Measurements from ENCODE around the gene ST3GAL2. TPM values are rescaled to one million over a fixed set of nuclear protein-coding genes. Genes with fewer than 3 reads are reported as not detected.

ST3GAL2 gene
- total and polyA plus RNA-seq, 2 of the 4 experiments (the other 2 are of a cell fraction): 17.4 to 17.7 TPM

GRCh38 chr16:70391881-70392481 lies 46.9 kb downstream of the ST3GAL2 start:
- intact Hi-C loops (cut with micrococcal nuclease): no loop called here

More at GRCh38 chr16:70391881-70392481, 46.9 kb downstream of the ST3GAL2 start:
- Histone ChIP-seq H3K9ac (ENCODE audit: low read depth, low read length) (no peak overlapping the region), H3K4me1 (ENCODE audit: control insufficient read depth, insufficient read depth, low read length) (peaks cover 9% of the 10 kb centered on the region), H2BK15ac (ENCODE audit: low read depth, low read length) (peak overlapping the region; percentile 46; the same call in 1 of the 3 replicates), H3K4me3 (ENCODE audit: insufficient read depth, low read depth, low read length) (no peak overlapping the region), H3K27me3 (ENCODE audit: control insufficient read depth, insufficient read depth, low read length) (no peaks in the 10 kb centered on the region), H3K23ac (ENCODE audit: low read depth, low read length) (0 out of 2 replicates have a peak overlapping the region, but pooled peaks have one; percentile 16), H2BK20ac (ENCODE audit: low read depth, low read length) (no peak overlapping the region), H2AK9ac (replicated peaks; ENCODE audit: low read depth, low read length, poor library complexity) (peak overlapping the region; percentile 91), H3K18ac (ENCODE audit: low read depth, low read length) (no peak overlapping the region), H3K56ac (ENCODE audit: extremely low read depth, insufficient read depth, low read length) (no peak overlapping the region; the same call in 1 of the 2 replicates), H4K5ac (ENCODE audit: low read depth, low read length) (no peak overlapping the region), H3K9me3 (ENCODE audit: control insufficient read depth, insufficient read depth, low read length) (no peaks in the 10 kb centered on the region), H3K36me3 (ENCODE audit: control insufficient read depth, insufficient read depth, low read length) (peaks cover 18% of the 10 kb centered on the region), H3K4ac (ENCODE audit: low read depth, low read length) (peak overlapping the region; percentile 70), H2AK5ac (ENCODE audit: low read depth, low read length) (peak overlapping the region; percentile 87), H3K4me2 (ENCODE audit: low read depth, low read length) (no peak overlapping the region), H2BK5ac (ENCODE audit: low read depth, low read length, poor library complexity, severe bottlenecking) (no peak overlapping the region), H3K14ac (replicated peaks; ENCODE audit: low read depth, low read length) (peak overlapping the region; percentile 63; the same call in 1 of the 2 replicates), H2AFZ (replicated peaks; ENCODE audit: low read length, poor library complexity) (peak overlapping the region; percentile 63), H3K79me1 (ENCODE audit: low read depth in 1 of 2, low read length in 2 of 2) (peaks cover 0 to 52% of the 10 kb centered on the region in 2 experiments; a peak in 3 of 4 replicates), H4K20me1 (ENCODE audit: insufficient read depth, low read length) (peaks cover 5% of the 10 kb centered on the region; the same call in 1 of the 2 replicates), H3K27ac (ENCODE audit: insufficient read depth, low read length) (no peak overlapping the region), H3K9me1 (ENCODE audit: insufficient read depth, low read length) (peaks cover 17% of the 10 kb centered on the region), H4K8ac (ENCODE audit: low read depth in 2 of 2, low read length in 2 of 2) (peak overlapping the region; percentile 4 to 34; a peak in 1 of 4 replicates), H2BK120ac (ENCODE audit: low read depth, low read length) (peak overlapping the region; percentile 18; the same call in 1 of the 2 replicates), H4K91ac (ENCODE audit: insufficient read depth, low read depth, low read length) (peak overlapping the region; percentile 41; the same call in 1 of the 2 replicates)
- ChIA-PET POLR2A (ENCODE audit: unreplicated experiment) (no interaction called here), CTCF (interaction anchor here (0.9 kb wide), 1 partner anchor 9 kb away, joined by 3 read pairs; no protein-coding TSS in a partner anchor)
- peak; percentile 70 for DNase-seq
- TF ChIP-seq RAD21 (IDR thresholded peaks at IDR 0.05; ENCODE audit: low read length) (no peak), CTCF (conservative IDR thresholded peaks at IDR 0.05; ENCODE audit: low read depth, low read length) (no peak), FOS (IDR thresholded peaks at IDR 0.05; ENCODE audit: low read depth, low read length) (no peak), RCOR1 (IDR thresholded peaks at IDR 0.05; ENCODE audit: insufficient replicate concordance, low read length) (no peak), NFE2L2 (IDR thresholded peaks at IDR 0.05; ENCODE audit: low read depth, low read length) (no peak), MAFK (IDR thresholded peaks at IDR 0.05; ENCODE audit: low read depth, low read length) (no peak), MAZ (IDR thresholded peaks at IDR 0.05; ENCODE audit: borderline replicate concordance, low read depth, low read length) (no peak), CEBPB (IDR thresholded peaks at IDR 0.05; ENCODE audit: low read depth, low read length) (no peak), MXI1 (IDR thresholded peaks at IDR 0.05; ENCODE audit: borderline replicate concordance, low read depth, low read length) (no peak), BHLHE40 (IDR thresholded peaks at IDR 0.05; ENCODE audit: low read depth, low read length) (no peak), CHD1 (IDR thresholded peaks at IDR 0.05; ENCODE audit: low read depth, low read length) (no peak), RFX5 (IDR thresholded peaks at IDR 0.05; ENCODE audit: low read depth, low read length) (no peak)
- no CpG with 5 or more reads among the region's 7 CpGs for WGBS, 2 experiments (ENCODE audit: extremely low coverage in 2 of 2, insufficient read length in 1 of 2)
- in situ Hi-C loops (cut with MboI; ENCODE audit: low sequenced_read_pairs) (no loop called here), dilution Hi-C loops (cut with HindIII; ENCODE audit: low sequenced_read_pairs, unreplicated experiment) (no loop called here)
- peak; percentile 83 for ATAC-seq (ENCODE audit: low read depth)
- BruUV-seq (replicated peaks): no TSS peak

Data from IMR-90 (cell line).